ENCODE measurements around the gene ASTN2.

The ASTN2 gene

DNA sequence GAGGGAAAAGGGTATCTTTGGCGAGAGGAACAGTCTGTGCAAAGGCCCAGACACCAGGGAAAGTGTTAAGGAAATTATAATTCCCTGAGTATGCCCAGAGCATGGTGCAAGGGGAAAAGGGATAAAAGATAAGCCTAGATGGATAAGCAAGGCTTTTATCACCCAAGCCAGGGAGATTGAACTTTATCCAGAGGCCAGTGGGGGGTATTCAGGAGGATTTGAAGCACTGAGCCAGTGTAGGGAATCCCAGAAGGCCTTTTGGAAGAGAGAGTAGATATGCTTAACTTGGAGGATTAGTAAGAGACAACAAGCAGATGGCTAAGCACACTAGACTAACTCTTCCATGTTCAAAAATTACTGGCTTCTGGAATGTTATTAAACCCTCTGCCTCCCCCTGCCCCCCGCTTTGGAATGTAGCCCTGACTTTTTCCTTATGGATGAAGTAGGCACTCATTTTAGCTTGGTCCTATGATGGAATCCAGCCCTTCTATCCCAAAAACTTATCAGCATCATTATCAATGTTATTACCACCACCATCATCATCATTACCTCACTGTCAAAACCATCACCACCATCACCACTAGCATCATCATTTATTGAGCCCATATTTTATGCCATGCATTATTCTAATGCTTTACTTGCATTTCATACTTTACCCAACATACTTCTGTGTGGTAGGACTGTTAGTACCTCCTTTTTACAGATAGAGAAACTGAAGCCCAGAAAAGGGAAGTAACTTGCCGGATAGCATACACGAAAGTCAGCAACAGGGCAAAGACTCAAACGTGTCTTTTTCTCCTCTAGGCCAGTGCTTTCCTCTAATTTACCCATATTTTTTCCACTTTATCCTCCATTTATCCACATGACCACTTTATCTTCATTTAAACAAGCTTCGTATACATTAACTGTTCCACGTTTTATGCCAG lies 1024.3 kb downstream of the ASTN2 start:
- DNase-seq (ENCODE audit: insufficient read length, low spot score) (peak; percentile 39), FAIRE-seq (no peak)
- TF ChIP-seq, protein P1, sequence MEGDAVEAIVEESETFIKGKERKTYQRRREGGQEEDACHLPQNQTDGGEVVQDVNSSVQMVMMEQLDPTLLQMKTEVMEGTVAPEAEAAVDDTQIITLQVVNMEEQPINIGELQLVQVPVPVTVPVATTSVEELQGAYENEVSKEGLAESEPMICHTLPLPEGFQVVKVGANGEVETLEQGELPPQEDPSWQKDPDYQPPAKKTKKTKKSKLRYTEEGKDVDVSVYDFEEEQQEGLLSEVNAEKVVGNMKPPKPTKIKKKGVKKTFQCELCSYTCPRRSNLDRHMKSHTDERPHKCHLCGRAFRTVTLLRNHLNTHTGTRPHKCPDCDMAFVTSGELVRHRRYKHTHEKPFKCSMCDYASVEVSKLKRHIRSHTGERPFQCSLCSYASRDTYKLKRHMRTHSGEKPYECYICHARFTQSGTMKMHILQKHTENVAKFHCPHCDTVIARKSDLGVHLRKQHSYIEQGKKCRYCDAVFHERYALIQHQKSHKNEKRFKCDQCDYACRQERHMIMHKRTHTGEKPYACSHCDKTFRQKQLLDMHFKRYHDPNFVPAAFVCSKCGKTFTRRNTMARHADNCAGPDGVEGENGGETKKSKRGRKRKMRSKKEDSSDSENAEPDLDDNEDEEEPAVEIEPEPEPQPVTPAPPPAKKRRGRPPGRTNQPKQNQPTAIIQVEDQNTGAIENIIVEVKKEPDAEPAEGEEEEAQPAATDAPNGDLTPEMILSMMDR (IDR thresholded peaks at IDR 0.05; ENCODE audit: insufficient read depth, missing control alignments) = no peak

DNA sequence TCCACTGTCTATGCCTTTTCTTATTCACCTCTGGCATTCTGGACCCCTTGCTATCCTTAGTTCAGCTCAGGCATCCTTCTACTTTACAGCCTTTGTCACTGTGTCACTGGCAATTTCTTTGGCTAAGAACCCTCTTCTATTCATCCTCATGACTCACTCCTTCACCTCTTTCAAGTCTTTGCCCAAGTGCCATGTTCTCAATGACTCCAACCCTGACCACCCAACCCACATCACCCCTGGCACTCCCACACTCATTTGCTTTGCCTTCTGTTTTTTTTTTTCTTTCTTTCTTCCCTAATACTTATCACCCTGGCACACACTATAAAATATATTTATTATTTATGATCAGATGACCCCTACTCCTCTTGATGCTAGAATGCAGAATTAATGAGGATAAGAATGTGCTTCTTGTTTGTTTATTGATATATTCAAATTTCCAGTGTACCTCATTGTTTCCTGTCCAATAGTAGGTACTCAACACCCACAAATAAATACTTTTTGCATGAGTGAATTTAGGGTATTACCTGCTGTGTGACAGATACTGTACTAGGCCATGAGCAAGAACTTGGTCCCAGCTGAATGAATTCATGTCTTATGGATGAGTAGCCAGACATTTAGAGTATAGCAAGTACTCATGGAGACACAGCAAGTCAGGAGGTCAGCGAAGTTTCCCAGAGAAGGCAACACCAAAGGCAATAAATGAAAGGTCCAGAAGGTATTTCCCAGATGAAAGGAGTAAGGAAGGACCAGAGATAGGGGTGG lies 1025.1 kb downstream of the ASTN2 start:
- TF ChIP-seq, protein P1 (IDR thresholded peaks at IDR 0.05; ENCODE audit: insufficient read depth, missing control alignments) = no peak
- FAIRE-seq (no peak), DNase-seq (ENCODE audit: insufficient read length, low spot score) (no peak)

DNA sequence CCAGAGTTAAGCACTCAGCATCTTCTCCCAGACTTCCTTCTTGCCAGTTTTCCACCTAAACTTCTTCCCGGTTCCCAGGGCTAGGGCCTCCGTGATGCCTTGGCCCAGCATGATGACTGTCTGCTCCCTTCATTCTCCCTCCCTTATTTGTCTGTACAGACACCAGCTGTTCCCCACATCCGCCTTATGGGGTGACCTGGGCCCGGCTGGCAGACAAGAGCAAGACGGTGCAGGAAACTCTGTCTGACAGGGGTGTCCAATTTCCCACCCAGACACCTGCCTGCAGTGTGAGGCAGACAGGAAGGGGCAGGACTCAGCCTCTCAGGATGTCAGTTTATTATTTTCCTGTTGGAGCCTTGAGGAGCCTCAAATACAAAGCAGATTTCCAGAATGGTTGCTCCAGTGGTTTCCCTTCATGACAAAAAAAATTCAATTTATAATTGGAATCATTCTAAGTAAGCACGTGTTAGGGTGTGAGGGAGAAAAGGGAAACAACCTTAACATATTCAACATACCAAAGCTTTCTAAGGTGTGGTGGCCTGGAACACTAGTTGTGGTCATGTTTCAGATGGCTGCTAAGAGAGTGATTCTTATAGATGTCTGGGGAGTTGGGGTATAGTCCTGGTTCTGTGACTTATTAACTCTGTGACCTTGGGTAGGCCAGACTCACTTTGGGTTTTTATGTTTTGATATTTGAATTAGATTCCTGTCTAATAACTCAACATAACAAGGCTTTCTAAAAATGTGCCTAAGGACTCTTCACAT lies 1026.7 kb downstream of the ASTN2 start:
- TF ChIP-seq, protein P1 (IDR thresholded peaks at IDR 0.05; ENCODE audit: insufficient read depth, missing control alignments) = no peak
- DNase-seq (ENCODE audit: insufficient read length, low spot score) (no peak), FAIRE-seq (no peak)

DNA sequence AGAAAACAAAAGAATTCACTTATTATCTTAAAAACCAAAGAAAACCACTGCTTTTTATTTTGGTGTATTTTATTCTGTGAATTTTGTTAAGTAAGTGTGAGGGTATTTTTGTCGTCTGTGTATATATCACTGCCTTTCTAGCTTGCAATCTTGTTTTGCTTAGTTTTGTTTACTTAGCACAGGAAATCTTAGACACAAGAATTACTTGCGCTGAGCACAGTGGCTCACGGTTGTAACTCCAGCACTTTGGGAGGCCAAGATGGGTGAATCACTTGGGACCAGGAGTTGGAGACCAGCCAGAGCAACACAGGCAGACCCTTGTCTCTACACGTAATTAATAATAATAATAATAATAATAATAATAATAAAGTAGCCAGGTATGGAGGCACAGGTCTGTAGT lies 1030.9 kb downstream of the ASTN2 start:
- TF ChIP-seq, protein P1 (IDR thresholded peaks at IDR 0.05; ENCODE audit: insufficient read depth, missing control alignments) = no peak
- FAIRE-seq = no peak
- no peak for DNase-seq (ENCODE audit: insufficient read length, low spot score)

DNA sequence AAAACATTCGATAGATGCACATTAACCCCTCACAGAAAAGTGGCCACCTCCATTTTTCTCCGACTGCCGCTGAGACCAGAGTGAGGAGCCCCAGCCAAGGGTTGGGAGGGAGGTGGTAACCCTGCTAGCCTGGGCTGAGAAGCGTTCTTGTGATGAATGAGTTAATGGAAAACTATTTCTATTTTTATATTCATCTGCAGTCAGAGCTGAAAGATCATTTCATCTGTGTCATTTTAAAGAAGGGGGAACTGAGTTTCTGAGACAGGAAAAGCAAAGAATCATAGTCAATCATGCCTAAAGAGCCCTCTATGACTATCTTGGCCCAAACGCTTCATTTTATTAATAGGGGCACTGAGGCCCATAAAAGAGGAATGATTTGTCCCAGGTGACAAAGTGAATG lies 1031.7 kb downstream of the ASTN2 start:
- TF ChIP-seq, protein P1 (IDR thresholded peaks at IDR 0.05; ENCODE audit: insufficient read depth, missing control alignments) = no peak
- FAIRE-seq = no peak
- no peak for DNase-seq (ENCODE audit: insufficient read length, low spot score)

DNA sequence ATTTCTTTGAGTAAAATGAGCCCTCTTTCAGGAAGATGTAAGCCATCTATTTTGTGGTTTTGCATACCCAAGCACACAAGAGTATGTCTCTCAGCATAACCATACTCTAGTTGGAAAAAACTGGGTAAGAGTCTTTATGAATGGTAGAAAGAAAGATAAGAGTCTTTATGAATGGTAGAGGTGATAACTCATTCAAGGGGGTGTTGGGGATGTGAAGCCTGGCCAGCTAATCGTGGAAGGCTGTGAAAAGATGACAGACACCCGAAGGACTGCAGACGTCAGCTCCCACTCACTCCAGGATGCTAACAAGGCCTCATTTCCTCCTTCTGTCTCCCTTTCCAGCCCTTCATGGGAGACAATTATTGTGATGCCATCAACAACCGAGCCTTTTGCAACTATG lies 1032.8 kb downstream of the ASTN2 start:
- TF ChIP-seq, protein P1 (IDR thresholded peaks at IDR 0.05; ENCODE audit: insufficient read depth, missing control alignments) = no peak
- FAIRE-seq (no peak), DNase-seq (ENCODE audit: insufficient read length, low spot score) (no peak)
